ENCODE data around the gene ZNF408.

Gene ZNF408

DNA sequence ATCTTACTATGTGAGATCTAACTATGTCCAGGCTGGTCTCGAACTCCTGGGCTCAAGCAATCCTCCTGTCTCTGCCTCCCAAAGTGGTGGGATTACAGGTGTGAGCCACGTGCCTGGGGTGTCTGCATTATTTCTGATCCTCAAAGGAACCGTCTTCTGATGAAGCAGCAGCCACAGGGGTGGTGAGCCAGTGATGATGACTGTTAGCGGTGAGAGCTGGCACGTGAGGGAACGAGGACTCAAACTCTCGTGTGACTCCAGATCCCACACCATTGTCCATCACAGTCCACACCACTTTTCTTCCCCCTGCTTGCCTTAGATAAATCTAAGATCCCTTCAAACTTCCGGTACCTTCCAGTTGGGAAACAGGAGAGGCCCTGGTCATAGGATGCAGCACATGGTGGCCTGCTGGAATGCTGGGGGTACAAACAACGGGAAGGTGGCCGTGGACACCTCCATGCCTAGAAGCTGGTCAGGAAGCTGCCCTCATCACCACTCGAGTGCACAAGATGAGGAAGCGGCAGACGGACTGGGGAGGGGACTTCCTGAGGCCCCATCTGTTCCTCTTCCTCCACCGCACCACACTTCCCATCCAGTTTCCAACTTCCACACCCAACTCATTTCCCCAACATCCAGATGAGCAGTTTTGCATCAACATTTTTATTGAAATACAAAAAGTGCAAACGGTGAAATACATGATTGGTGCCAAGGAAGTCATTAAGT is 24.2 kb upstream of the ZNF408 start:
- DNase-seq, result no peak

DNA sequence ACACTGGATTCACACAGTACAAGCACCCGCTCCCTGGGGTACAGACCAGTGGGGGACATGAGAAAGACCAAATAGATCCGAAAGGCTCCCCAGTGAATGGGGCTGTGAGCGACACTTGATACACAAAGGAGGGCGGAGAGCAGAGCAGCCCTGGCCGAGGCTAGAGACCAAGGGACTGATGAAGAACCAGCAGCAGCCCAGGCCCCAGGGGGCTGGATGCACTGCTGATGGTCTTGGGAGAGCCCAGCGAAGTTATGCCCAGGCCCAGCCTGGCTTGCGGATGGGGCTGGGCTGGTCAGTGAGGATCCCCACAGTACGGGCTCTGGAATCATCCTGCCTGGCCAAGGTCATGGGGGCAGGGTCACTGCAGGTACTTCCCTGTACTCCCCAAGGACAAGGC is 23.7 kb upstream of the ZNF408 start:
- no peak for DNase-seq

DNA sequence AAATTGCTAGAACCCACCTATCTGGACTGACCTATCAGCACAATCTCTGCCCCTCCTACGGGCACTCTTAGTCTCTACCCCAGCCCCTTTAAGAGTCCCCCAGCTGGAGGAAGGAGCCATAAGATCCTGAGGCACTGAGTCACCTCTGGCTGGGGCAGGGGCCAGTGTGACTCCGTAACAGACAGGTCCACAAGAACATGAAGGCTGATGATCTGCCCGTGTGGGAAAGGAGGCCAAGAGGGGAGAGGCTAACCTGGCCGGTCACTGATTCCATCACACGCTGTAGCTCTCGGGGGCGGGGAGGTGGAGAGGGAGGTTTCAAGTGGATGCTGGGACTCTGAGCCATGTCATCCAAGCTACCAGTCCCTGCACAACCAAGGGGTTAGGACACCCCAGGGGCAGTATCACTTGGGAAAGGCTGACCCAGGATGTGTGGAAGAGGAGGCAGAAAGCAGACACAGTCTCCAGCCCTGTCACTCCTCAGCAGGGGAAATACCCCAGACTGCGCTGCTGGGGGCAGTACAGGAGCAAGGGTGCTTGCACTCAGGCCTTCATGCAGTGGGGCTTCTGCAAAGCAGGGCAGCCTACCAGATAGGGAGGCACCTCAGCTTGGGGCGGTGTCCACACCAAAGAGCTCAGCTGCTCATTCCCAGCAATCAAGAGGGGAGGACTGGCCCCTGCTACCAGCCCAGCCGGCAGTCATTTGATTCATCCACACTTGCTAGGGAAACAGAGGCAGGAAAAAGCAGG is 22.7 kb upstream of the ZNF408 start:
- DNase-seq, result no peak

DNA sequence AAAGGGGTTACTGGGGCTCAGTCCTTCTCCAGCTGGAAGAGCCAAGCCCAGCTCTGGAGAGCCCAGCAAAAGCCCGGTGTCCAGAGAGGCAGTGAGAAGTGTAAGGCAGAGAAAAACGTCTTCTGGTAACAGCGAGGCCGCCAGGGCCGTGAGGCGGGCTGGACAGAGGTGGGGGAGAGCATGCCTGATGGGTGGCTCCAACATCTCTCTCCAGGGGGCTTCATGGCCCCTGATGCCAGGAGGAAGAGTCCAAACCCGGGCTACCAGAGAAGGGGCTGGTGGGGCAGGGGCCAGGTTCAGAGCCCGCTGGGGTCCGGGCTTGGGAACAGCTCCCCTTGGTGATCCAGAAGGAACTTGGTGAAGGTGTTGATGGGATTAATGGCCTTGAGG is 22.1 kb upstream of the ZNF408 start:
- DNase-seq, result no peak

DNA sequence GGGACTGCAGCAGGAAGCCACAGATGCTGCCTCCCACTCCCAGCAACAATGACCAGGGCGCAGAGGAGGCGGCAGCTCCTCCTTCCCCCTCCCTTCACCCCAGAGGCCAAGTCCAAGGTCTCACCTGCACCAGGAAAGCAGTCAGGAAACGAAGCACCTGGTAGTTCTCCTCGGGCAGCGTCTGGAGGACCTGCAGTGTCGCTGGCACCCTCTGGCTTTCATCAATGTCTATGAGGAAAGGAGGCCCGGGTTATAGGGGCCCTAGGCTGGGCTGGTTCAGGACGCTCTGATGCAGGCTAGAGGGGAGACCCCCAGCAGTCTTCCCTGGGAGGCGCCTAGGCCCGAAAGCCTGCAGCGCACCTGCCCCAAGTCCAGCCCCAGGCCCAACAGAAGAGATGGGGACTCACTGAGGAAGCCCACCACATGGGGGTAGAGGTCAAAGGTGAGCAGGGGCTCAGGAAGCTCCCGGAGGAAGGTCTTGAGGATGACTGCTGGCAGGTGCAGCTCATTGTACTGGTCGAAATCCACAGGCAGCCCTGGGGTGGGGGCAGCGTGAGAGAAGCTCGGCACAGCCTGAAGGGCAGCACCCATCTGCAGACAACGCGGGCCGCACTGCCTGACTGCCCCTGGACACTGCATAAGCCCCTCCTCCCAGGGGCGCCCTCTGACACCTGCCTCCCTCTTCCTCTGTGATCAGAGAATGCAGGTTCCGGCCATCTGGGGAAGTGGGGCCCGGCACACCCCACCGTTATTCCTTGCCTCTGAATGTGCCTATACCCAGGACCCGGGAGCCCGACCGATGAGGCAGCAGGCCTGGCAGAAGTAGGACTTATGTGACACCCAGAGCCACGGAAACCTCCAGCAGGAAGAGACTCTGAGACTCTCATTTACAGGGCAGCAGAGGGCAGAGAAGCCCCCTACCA is 21.3 kb upstream of the ZNF408 start:
- DNase-seq, result no peak

DNA sequence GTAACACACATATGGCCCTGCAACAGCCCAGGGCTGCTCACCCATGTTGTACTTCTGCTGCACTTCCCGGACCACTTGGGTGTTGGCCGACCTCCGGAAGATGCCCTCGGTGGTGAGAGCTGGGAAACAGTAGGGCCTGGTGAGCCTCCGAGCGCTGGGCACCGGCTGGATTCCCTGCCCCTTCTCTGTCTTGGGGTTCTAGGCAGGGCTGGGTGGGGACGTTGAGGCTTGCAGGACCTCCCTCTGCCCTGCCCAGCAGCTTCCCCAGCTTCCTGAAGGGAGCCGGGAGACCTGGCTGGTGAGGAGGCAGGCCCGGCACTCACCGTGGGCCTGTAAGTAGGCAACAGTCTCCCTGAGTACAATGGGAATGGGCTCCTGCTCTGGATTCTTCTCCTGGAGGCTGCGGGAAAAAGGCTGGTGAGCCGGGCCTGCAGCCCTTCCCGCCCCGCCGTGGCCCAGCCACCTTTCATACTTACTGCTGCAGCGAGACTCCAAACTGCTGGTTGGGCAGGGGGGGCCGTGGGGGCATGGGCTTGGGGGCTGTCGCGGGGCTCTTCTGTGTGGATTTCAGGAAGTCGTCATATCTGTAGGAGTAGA is 20.6 kb upstream of the ZNF408 start:
- no peak for DNase-seq

DNA sequence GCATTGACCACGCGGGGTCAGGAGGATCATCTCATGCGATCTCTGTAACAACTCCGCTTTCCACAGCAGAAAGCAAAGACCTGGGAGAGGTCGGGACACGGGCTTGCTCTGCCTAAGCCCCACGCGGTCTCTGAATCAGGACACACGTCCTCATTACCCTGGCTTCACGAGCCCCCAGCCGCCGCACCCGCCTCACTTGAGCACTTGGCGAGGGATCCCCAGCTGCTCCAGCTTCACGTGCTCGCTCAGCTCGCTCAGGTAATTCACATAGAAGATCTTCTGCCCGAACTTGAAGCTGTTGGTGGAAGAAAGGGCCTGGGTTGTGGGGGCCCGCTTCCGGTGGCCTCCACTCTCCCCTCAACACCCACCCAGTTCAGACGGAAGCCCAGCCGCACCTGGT is 20.0 kb upstream of the ZNF408 start:
- DNase-seq, result no peak

DNA sequence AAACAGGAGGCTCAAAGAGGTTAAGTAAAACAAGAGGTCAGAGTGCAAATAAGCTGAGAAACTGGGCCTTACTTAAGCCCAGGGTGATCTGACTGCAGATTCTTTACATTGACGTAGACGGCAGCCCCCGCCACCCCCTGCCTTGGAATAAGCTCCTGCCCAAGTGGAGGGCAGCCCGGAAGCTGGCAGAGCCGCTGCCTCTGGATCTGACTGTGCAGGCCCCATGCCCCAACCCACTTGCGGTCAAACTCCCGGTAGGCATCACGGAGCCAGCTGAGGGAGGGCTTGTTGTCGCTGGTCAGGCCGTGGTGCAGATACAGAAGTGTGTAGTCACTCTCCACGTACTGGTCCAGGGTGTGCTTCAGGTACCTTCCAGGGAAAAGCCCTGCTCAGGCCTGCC is 19.0 kb upstream of the ZNF408 start:
- DNase-seq, result no peak

DNA sequence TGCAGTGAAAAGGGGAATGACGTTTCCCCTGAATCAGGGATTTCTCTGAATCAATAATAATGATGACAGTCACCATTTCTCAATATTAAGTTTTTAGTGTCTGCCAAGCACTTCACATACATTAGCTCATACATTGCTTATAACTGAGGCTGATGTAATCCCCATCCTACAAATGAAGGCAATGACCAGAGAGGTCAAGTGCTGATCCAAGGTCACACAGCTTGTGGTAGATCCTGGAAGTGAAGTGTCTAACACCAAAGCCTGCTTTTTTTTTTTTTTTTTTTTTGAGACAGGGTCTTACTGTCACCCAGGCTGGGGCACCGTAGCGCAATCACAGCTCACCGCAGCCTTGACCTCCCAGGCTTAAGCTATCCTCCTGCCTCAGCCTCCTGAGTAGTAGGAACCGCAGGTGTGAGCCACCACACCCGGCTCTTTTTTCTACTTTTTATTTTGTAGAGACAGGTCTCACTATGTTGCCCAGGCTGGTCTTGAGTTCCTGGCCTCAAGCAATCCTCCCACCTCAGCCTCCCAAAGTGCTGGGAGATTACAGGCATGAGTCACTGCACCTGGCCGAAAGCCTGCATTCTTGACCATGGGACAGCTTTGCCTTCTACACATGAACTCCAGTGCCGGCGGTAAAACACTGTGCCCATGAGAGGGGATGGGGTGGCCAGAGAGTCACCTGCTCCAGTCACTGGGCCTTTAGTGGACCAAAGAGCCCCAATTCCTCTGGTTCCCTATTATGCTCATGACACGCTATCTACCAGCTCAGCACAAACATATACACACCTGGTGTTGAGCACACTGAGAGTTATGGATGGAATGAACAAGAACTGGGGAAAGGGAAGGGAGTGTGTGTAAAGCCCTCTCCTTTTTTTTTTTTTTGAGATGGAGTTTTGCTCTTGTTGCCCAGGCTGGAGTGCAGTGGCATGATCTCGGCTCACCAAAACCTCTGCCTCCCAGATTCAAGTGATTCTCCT is 17.8 kb upstream of the ZNF408 start:
- DNase-seq, result no peak

DNA sequence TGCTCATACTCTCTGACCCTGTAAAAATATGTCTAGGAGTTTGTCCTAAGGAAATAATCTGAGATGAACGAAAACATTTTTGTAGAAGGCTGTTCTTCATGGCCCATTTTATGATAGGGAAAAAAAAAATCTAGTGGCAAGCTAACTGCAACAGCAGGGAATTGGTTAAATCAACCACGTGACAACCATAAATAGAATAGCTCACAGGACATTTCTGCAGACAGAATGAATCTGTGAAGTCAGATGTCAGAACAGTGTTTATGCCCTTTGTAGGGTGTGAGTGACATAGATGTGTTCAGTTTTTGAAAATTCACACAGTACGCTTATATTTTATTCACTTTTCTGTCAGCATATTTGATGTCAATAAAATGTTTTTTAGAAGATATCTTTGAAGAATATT is 16.5 kb upstream of the ZNF408 start:
- DNase-seq, result no peak

DNA sequence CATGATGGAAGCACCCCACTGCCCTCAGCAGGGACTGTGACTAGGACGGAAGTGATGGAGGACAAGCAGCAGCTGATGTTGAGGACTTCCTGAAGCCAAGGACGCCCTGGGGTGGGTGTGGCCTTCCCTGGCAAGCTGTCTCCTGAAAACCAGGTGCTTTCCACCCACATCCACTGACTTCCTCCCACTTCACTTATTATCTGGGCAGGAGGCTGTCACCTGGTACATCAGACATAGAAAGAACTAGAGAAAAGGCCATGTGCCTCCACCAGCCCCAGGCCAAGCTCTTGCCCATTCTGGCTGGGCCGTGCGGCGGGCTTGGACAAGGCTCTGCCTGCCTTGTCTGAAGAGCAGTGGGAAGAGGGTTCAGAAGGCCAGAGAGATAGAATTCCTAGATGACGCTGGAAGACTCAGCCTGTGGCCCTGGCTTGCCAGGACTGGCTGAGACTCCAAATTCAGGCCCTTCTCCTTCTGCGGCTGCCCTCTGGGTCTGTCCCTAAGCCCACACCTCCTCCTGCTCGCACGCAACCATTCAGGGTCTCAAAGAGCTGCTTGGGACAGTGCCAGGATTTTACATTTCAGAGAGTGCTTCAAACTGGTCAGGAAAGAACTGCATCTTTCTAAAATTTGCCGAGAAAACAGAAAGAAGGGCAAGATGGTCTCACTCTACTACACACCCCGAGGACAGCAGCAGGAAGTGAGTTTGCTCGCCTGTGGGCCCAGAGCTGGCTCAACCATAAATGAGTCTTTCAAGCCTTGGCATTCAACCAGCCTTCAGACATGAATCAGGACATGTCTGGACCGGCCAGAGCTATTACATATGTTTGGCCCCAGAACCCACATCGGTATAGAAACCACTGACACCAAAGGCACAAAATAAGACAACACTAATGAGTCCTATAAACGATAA is 13.7 kb upstream of the ZNF408 start:
- no peak for DNase-seq

DNA sequence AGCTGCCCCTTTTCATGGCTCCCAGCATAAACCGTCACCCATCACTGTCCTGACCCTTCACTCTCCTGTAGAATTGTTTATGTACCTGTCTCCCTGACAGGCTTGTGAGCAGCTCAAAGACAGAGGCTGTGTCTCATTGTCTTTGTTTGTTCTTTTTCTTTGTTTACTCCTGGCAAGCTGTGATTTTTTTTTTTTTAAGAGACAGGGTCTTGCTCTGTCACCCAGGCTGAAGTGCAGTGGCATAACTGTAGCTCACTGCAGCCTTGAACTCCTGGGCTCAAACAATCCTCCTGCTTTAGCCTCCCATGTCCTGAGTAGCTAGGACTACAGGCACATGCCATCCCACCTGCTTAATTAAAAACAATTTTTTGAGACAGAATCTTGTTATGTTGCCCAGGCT is 10.1 kb upstream of the ZNF408 start:
- no peak for DNase-seq

DNA sequence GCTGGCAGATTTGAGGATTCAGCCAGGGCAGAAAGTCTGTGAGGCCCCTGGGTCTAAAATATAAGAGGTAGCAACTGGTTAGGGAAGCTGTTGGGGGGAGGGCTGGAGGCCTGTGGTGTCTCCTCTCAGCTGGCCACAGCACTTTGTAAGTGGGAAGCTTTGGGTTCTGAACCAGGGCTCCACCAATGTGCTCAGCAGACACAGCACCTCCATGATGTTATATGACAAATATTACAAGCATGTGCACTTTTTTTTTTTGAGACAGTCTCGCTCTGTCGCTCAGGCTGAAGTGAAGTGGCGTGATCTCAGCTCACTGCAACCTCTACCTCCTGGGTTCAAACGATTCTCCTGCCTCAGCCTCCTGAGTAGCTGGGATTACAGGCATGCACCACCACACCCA is 8.4 kb upstream of the ZNF408 start:
- DNase-seq, result no peak

DNA sequence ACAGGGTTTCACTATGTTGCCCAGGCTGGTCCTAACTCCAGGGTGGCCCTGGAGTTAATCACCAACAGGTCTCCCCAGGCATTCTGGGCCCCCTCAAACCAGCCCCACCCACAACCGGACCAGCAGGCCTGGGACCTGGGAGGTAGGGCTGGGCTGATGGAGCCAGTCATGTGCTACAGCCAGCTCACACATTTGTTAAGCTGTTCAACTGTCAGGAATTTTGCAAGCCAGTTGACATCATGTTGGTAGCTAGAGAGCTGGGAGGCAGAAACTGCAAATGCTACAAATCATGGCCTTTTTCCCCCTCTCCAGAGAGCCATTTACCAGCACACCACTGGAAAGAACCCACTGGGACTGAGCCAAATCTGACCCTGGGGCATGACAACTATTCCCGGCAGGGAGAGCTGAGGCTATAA is 7.2 kb upstream of the ZNF408 start:
- DNase-seq, result no peak

DNA sequence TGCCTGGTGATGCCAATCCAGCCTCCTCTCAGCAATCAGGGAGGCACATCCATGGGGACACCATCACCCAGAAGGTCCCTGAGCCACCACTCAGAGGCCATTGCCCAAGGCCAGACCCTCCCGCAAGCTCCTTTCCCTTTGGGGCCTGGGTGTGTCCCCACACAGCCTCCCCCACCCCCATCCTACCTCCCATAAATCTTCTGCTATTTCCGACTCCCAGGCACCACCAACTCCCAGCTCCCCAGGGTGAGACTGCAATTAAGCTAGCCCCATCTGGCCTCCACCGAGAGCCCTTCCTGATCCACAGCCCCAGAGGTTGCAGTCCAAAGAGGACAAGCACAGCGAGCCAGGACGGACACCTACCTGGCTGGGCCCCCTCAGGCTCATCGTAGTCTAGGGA is 6.8 kb upstream of the ZNF408 start:
- no peak for DNase-seq

DNA sequence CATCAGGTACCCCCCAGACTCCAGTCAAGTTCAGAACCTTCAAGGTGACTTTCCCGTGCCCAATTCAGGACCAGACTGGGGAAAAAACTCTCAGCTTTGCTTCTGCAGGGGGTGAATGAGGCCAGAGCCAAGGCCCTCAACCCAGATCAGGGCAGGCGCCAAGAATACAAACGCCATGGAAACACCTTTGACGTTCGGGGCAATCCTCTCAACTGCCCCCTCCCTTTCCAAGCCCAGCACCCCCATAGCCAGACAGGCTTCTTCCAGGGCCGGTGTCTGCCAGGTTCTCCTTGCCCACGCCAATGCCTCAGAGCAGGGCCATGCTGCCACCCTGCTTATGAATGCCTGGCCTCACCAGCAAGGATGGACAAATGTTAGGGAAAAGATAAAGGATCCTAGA is 6.2 kb upstream of the ZNF408 start:
- DNase-seq, result no peak

DNA sequence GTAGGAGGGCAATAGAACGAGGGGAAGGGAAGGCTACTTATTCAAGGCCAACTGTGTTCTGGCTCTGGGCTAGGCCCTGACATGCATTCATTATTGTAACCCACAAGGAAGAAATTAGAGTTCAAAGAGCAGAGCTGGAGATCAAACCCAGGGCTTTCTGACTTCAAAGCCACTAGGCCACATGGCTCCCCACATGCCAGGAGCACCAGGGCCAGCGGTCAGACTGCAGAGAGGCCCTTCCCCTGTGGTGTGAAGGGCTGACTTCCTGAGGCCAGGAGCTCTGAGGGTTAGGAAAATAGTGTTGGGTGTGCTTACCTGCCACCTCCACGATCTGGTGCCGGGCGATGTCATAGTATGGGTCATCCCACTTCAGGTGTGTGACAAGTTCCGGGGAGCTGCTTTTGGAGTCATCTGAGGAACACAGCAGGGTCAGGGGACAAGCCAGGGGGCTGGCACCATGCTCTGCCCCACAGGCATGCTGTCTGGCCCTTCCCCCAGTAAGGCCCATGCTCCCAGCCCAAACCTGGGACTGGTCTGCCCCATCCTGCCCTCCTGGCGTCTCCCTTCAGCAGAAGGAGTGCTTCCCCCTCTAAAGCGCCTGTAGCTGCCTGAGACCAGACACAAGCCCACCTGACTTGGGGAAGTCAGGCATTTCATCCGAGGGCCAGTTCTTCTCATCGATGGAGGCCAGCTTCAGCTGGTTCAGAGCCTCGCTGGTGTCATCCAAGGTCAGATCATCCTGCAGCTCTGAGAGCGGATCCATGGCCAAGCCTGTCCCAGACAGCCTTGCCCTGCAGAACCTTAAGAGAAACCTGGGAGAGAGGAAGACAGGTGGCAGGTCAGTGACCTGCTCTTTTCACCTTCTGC is 5.3 kb upstream of the ZNF408 start:
- no peak for DNase-seq

DNA sequence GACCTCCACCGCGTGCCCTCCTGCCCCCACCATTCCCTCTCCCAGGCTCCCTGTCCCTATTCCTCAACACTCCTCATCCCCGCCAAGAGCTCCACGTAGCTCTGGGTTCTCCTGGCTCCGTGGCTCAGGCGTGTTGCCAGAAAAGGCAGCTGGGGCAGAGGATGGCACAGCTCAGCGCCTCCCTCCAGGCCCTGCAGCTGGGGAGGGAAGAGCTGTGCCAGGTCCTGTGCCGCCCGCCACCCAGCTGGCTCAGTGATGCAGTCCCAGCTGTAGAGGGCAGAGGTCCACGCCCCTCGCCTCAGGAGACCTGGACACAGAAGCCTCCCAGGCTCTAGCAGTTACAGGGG is 4.6 kb upstream of the ZNF408 start:
- no peak for DNase-seq

DNA sequence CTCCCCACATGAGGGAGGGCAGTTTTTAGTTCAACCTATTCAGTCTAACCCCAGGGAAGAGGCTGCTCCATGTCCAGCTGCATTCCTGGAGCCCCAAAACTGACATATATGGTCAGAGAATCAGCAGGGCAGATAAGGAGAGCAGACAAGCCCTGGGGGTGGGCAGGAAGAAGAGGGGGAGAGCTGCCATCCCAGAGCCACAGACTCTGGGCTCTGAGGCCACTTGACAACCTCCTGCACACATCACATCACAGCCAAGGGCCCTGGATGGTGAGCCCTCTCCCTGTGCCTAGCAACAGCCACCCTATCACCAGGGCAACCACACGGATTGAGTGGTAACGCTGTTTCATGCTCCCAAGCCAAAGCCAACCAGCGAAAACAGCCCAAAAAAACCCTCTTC is 3.5 kb upstream of the ZNF408 start:
- no peak for DNase-seq

DNA sequence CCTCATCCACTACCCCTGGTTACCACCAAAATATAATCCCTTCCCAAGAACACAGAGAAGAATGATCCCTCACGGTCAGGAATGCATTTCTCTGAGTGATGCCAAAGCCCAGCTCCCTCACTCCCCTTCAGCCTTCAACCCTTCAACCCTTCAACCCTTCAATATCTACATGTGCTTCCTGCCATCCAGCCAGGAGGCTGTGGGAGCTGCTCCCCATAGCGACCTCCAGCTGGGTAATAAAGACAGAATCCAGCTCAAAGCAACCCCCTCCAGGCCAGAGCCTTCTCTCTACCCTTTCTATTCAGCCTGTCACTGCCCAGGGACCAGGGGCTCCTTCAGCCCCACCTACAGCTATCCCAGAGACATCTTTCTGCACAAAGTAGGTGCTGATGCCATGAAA is 3.1 kb upstream of the ZNF408 start:
- no peak for DNase-seq

All from activated CD4-positive, alpha-beta T cell treated with anti-CD3 and anti-CD28 coated beads, Interleukin-2, amount 50 U/mL, for 48 hours (primary cell).